ENCODE measurements around the gene SLC4A11. TPM values are rescaled to one million over a fixed set of nuclear protein-coding genes. Genes with fewer than 3 reads are reported as not detected.

Gene SLC4A11
- total RNA-seq, 4 donors from 2014 or later: 0.33 to 5.3 (median 0.51) TPM; not detected in 1

DNA sequence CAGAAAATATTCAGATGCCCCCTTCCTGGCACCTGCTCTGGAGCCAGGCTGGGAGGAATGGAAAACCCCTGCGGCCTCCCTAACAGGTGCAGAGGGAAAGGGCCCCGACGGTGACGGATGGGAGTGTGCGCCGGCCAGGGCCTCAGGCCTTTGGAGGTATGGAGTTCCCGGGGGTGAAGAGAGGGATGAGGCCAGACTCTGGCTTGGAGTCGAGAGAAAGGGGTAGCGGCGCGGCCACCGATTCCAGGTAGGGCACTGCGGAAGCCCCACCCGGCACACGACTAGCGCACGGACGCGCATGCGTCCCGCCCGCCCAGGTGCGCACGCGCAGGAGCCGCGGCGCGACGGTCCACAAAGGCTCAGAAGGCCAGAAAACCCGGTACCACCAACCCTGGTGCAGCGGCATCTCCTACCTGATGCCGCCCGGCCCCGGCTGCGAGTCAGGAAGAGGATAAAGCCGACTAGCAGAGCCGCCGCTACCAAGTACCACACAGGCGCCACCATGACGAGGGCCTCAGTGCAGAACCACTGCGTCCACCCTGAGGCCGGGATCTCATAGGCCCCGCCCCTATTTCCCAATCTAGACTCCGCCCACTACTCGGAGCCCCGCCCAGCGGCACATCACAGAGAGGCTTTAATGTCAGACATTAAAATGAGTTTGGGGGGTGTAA is 34.7 kb downstream of the SLC4A11 start, which contains the start of gene DDRGK1:
Gene DDRGK1, minus strand, starts transcription at position 559 of the 671 bp plus-strand sequence. Its CDS starts 55 bp downstream, at position 504.
- TF ChIP-seq, protein P1, sequence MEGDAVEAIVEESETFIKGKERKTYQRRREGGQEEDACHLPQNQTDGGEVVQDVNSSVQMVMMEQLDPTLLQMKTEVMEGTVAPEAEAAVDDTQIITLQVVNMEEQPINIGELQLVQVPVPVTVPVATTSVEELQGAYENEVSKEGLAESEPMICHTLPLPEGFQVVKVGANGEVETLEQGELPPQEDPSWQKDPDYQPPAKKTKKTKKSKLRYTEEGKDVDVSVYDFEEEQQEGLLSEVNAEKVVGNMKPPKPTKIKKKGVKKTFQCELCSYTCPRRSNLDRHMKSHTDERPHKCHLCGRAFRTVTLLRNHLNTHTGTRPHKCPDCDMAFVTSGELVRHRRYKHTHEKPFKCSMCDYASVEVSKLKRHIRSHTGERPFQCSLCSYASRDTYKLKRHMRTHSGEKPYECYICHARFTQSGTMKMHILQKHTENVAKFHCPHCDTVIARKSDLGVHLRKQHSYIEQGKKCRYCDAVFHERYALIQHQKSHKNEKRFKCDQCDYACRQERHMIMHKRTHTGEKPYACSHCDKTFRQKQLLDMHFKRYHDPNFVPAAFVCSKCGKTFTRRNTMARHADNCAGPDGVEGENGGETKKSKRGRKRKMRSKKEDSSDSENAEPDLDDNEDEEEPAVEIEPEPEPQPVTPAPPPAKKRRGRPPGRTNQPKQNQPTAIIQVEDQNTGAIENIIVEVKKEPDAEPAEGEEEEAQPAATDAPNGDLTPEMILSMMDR (IDR thresholded peaks at IDR 0.05; ENCODE audit: low read depth): no peak

DNA sequence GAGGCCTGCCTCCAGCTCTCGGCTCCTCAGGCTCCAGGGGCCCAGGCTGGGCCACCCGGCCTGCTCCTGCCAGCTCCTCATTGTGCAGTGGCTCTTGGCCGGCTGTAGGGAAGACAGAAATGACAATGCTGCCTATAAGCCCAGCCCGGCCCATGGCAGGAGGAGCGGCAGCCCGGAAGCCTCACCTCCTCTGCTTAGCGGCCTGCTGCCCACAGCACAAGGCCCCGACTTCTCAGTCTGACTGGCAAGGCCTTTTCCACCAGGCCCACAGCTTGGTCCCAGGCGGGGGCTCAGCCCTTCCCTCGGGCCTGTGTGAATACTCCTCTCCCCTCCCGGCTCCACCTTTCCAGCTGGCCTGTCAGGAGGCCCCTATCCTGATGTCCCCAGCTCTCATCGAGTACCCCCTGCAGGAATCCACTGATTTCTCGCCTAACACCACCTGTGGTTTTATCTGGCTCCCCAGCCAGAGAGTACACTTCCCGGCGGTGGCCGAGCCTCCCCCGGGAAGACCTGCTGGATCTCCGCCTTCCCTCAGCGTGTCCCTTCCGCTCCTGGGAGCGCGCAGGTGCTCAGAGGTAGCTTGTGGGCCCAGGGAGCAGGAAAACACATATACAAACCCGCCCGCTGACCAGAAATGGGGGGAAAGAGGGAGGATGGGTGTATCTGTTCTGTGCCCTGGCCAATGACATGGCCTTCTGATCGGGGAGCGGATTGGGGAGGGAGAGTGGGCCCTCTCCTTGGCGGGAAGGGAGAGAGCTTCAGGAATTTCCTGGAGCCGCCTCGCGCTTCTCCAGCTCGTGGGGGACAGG is 35.5 kb downstream of the SLC4A11 start:
- TF ChIP-seq, protein P1 (IDR thresholded peaks at IDR 0.05; ENCODE audit: low read depth): no peak

DNA sequence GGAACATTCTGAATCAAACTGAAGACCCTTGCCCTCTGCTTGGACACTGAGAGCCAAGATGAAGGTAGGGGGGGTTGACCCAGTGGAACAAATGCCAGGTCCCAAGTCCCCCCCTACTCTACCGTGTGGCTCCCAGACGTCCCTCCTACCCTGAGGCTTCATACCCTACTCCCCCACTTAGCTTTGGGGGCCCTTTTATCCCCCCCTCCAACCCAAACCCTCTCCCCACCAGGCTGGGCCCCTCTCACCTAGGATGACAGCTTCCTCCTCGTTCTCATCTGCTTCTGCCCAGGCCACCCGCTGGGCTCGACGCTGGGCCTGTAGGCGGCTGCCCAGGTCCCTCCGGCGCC is 36.0 kb downstream of the SLC4A11 start:
- TF ChIP-seq, protein P1 (IDR thresholded peaks at IDR 0.05; ENCODE audit: low read depth): no peak

DNA sequence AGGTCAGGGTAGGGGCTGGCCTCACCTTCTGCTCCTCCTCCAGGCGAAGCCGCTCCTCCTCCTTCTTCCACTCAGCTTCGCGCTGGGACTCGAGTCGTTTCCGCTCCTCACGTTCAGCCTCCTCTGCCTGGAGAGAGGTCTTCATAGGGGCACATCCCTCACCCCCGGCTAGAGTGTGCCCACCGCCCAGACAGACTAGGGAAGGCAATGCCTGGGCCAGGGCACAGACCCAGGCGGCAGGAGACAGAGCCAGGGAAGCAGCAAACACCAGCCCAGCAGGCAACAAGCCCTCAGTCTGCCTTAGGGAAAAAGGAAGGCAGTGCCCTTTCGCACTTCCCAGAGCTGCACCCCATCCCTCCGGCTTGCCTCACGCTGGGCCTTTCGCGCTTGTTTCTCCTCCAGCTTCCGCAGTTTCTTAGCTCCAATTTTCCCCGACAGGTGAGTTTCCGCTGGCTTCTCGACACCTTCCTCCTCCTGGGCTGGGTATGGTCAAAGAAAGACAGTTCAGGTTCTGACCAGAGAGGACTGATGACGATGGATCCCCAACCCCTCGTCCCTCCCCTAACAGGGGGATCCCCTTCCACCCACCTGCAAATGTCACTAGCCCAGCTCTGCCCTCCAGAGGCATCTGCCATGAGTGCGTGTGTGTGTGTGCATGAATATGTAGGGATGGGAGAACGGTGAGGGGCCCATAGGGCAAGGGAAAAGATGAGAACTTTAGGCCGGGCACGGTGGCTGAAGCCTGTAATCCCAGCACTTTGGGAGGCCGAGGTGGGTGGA is 38.8 kb downstream of the SLC4A11 start:
- TF ChIP-seq, protein P1 (IDR thresholded peaks at IDR 0.05; ENCODE audit: low read depth): no peak

DNA sequence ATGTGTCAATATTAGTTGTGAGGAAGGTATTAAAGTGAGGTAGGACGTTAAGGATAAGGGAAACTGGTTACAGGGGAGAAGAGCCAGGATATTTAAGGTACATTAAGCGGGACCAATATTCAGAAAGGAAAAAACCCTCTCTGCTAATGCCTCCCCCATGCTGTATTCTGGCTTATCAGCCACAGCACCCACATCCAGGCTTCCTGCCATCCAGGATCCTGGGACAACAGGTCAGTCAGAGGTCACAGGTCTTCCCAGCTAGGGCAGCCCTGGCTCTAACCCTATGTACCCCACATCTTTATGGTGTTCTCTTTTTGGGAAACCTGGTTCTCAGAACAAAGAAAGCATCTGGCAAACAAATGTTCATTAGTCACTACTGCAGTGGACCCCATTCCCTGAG is 39.8 kb downstream of the SLC4A11 start:
- TF ChIP-seq, protein P1 (IDR thresholded peaks at IDR 0.05; ENCODE audit: low read depth): no peak

DNA sequence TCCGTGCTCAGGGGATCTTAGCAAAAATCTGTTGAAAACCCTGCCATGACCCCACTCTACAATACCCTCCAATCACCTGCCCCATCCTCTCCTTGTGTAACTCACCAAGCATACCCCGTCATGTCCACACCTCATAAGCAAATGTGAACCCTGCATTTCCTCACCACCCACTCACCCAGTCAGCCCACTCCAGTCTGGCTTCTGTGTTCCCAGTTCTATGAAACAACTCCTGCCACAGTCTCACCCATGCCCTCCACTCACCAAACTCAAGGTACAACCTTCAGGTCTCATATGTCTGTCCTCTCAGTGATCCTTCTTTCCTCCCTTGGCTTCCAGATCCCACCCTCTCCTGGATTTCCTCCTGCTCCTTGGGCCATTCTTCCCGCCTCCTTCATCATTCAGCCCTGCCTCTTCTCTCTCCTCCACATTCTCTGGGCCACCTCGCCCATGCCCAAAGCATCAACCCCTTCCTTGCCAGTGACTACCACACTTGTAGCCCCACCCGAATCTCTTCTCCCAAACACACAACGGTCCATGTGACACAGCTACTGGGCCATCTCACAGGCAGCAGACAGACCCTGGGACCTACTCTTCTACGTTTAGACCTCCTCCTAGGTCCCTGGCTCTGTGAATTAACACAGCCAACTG is 43.3 kb downstream of the SLC4A11 start:
- TF ChIP-seq, protein P1 (IDR thresholded peaks at IDR 0.05; ENCODE audit: low read depth): no peak

Data from subcutaneous adipose tissue (tissue), 4 donors.